ENCODE measurements around the gene FN3KRP.
A peak's percentile ranks its signal among the peaks of the same experiment; 100 is the strongest.

Gene FN3KRP, protein sequence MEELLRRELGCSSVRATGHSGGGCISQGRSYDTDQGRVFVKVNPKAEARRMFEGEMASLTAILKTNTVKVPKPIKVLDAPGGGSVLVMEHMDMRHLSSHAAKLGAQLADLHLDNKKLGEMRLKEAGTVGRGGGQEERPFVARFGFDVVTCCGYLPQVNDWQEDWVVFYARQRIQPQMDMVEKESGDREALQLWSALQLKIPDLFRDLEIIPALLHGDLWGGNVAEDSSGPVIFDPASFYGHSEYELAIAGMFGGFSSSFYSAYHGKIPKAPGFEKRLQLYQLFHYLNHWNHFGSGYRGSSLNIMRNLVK

DNA sequence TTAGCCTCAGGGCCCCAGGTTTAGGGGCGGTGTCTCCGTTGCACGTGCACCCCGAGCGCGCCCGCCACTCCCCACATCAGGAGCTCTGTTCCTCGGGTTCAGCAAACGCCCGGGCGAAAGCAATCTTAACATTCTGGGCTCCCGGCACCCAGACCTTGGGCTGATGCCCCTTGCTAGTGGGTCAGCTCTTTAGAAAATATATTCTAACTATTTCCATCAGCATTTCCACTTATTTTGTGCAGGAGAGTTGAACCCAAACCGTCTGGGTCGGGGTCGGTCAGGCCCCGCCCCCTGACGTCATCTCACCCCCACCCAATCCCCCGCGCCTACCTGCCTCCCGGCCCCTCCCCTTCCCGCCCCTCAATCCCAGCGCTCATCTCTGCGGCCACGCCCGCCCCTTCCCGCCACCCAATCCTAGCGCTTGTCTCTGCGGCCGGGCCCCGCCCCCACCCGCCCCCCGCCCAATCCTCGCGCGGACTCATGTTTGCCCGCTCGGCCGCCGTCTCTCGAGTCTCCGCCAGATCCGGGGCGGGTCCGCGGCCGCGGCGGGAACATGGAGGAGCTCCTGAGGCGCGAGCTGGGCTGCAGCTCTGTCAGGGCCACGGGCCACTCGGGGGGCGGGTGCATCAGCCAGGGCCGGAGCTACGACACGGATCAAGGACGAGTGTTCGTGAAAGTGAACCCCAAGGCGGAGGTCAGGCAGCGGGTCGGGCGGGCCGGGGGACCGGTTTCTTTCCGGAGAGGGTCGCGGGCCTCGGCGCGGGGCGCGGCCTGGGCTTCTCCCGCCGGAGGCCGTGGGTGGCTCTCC, at the start of gene FN3KRP:
FN3KRP (plus strand) TSS at position 504 of the 808 bp plus-strand sequence; CDS start at position 554, 50 bp downstream.
- TF ChIP-seq POLR2A (IDR thresholded peaks at IDR 0.05; ENCODE audit: extremely low read depth, insufficient read length) (peak; percentile 71), MYC (IDR thresholded peaks at IDR 0.05; ENCODE audit: low read depth, low read length) (no peak)
- TF ChIP-seq, protein P1, sequence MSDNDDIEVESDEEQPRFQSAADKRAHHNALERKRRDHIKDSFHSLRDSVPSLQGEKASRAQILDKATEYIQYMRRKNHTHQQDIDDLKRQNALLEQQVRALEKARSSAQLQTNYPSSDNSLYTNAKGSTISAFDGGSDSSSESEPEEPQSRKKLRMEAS (IDR thresholded peaks at IDR 0.05; ENCODE audit: low read depth, low read length) = no peak
- TF ChIP-seq, protein P2, sequence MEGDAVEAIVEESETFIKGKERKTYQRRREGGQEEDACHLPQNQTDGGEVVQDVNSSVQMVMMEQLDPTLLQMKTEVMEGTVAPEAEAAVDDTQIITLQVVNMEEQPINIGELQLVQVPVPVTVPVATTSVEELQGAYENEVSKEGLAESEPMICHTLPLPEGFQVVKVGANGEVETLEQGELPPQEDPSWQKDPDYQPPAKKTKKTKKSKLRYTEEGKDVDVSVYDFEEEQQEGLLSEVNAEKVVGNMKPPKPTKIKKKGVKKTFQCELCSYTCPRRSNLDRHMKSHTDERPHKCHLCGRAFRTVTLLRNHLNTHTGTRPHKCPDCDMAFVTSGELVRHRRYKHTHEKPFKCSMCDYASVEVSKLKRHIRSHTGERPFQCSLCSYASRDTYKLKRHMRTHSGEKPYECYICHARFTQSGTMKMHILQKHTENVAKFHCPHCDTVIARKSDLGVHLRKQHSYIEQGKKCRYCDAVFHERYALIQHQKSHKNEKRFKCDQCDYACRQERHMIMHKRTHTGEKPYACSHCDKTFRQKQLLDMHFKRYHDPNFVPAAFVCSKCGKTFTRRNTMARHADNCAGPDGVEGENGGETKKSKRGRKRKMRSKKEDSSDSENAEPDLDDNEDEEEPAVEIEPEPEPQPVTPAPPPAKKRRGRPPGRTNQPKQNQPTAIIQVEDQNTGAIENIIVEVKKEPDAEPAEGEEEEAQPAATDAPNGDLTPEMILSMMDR (IDR thresholded peaks at IDR 0.05; ENCODE audit: low read depth, low read length) = no peak
- H3K4me3 ChIP-seq (ENCODE audit: low read depth, low read length) = peak within 1 kb of the TSS; percentile 78
- peak; percentile 94 for DNase-seq (ENCODE audit: low read depth)

DNA sequence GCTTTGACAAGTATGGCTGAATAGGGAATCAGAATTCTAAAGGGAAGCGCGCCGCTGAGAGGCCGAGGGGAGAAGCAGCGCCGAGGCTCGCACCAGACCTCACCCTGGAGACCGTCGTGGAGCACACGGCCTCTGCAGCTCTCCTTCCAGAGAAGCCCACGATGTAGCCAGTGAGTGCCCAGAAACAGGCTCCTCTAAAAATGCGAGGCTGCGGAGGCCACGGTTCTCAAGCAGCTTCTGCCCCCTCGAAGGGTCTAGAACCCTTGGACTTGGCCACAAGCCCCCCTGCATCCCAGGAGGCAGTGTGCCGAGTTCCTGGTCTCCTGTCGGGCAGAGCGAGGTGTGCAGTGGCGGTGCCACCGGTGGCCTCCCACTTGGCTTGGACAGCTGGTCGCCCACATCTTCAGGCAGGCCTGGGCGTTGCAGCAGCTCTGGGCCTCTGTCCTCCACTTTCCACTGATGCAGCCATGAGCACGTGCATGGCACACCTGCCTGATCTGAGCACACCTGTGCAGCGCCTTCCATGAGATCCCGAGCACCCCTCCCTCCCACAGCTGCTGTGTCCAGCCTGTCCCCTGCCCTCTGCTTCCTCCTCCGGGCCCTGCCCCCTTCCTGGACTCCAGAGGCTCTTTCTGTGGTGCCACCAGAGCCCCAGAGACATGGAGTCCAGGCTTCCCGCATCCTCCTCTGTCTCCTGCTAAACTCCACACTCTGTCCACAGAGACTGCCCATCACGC, 49.4 kb upstream of the FN3KRP start:
- no peak for DNase-seq (ENCODE audit: low read depth)
- TF ChIP-seq, protein P2 (IDR thresholded peaks at IDR 0.05; ENCODE audit: low read depth, low read length) = no peak
- TF ChIP-seq, protein P1 (IDR thresholded peaks at IDR 0.05; ENCODE audit: low read depth, low read length) = no peak
- TF ChIP-seq POLR2A (IDR thresholded peaks at IDR 0.05; ENCODE audit: extremely low read depth, insufficient read length) (no peak), MYC (IDR thresholded peaks at IDR 0.05; ENCODE audit: low read depth, low read length) (no peak)
- H3K4me3 ChIP-seq (ENCODE audit: low read depth, low read length) = no peak overlapping the region

DNA sequence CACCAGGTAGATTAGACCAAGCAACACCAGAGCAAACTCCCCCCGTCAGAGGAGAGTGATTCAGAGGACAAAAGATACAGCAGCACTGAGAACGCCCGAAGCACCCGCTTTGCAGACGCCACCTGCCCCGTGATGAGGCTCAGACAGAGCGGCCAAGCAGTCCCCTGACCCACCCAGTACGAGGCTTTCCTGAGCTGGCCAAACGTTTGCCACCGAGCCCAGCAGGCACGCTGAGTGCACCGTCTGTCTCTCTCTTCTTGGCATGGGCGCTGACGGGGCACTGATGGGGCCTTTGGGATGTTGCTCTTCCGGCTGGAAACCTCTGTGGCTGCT, 48.9 kb upstream of the FN3KRP start:
- DNase-seq (ENCODE audit: low read depth) = no peak
- no peak for TF ChIP-seq MYC (IDR thresholded peaks at IDR 0.05; ENCODE audit: low read depth, low read length)
- no peak for TF ChIP-seq POLR2A (IDR thresholded peaks at IDR 0.05; ENCODE audit: extremely low read depth, insufficient read length)
- TF ChIP-seq, protein P2 (IDR thresholded peaks at IDR 0.05; ENCODE audit: low read depth, low read length) = no peak
- TF ChIP-seq, protein P1 (IDR thresholded peaks at IDR 0.05; ENCODE audit: low read depth, low read length) = no peak
- no peak overlapping the region for H3K4me3 ChIP-seq (ENCODE audit: low read depth, low read length)

DNA sequence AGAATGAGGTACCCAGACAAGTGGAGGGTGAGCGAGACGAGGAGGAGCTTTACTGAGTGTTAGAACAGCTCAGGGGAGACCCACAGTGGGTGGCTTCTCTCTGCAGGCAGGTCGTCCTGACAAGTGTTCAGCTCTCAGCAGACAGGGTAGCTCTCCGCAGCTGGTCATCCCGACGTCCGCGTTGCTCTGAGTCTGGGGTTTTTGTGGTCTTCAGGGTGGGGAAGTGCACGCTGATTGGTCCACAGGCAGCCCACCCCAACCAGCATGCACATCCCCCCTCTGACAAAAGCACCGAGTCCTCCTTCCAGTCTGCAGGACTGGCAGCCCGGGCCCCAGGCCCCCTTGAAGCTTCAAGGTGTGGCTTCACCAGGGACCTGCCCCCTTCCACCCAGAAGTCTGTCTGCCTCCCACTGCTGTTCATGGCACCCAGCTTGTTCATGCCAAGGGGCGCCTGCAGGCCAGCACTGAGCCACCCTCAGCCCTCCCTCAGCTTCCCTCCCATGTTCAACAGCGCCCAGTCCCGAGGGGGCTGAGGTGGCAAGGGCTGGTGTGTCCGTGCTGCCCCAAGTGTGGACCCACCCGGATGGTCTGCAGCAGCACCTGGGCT, 48.4 kb upstream of the FN3KRP start:
- peak; percentile 36 for DNase-seq (ENCODE audit: low read depth)
- no peak overlapping the region for H3K4me3 ChIP-seq (ENCODE audit: low read depth, low read length)
- no peak for TF ChIP-seq POLR2A (IDR thresholded peaks at IDR 0.05; ENCODE audit: extremely low read depth, insufficient read length)
- TF ChIP-seq, protein P2 (IDR thresholded peaks at IDR 0.05; ENCODE audit: low read depth, low read length) = no peak
- TF ChIP-seq, protein P1 (IDR thresholded peaks at IDR 0.05; ENCODE audit: low read depth, low read length) = no peak
- no peak for TF ChIP-seq MYC (IDR thresholded peaks at IDR 0.05; ENCODE audit: low read depth, low read length)

DNA sequence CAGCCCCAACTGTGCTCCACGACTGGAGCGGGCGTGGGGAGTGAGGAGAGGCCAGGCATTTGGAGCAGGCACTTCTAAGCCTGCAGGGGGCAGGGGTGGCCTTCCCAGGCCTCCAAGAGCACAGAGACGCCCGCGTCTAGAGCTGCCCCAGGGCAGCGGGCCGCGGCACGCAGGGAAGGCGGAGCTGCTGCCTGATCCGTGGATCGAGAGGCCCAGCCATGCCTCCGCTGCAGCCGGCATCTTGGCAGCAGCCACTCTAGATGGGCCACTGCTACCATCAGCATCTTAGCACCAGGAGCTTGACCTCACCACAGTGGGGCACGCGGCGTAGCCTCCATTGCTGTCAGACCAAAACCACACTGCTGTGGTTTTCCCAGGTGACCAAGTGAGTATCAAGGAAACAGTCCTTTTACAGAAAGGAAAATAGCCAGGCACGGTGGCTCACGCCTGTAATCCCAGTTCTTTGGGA, 47.8 kb upstream of the FN3KRP start:
- no peak for TF ChIP-seq POLR2A (IDR thresholded peaks at IDR 0.05; ENCODE audit: extremely low read depth, insufficient read length)
- TF ChIP-seq, protein P2 (IDR thresholded peaks at IDR 0.05; ENCODE audit: low read depth, low read length) = peak; percentile 54
- DNase-seq (ENCODE audit: low read depth) = peak; percentile 78
- H3K4me3 ChIP-seq (ENCODE audit: low read depth, low read length) = peak overlapping the region; percentile 34
